Kidney epithelial cell (primary cell): Measurements from ENCODE around the gene RAD51B. TPM values are rescaled to one million over a fixed set of nuclear protein-coding genes. Genes with fewer than 3 reads are reported as not detected.

ENCODE experiments used
- DNase-seq: peaks from one replicate; pipeline ENCODE4 v3.0.0-alpha.2; 2010; ENCODE audit warnings: low read depth
- H3K27me3 ChIP-seq: 2 replicates; pipeline ENCODE4 v1.6.0; 2011; ENCODE audit warnings: low read length; ENCODE audit not compliant: control insufficient read depth, insufficient read depth
- H3K36me3 ChIP-seq: 2 replicates; pipeline ENCODE4 v1.5.1; 2011; ENCODE audit warnings: low read length; ENCODE audit not compliant: control insufficient read depth, insufficient read depth
- H3K4me3 ChIP-seq: 2 replicates; pipeline ENCODE4 v1.5.1; 2011; ENCODE audit warnings: low read depth, mild to moderate bottlenecking, control low read depth, low read length
- total RNA-seq: library from RNA; depleted of rRNA; stranded (reverse); fragments of >200 nt; gene quantifications from 2 replicates; pipeline ENCODE4 v1.2.3, GENCODE V29; 2015
- TF ChIP-seq, protein P1 (sequence below): IDR thresholded peaks from 2 replicates; pipeline ENCODE4 v1.5.1; 2011; ENCODE audit warnings: mild to moderate bottlenecking, moderate library complexity, low read length, control low read depth, inconsistent platforms; ENCODE audit not compliant: insufficient read depth, poor library complexity, severe bottlenecking

RAD51B gene
- total RNA-seq, 1 donor from 2014 or later = 9.5 TPM

DNA sequence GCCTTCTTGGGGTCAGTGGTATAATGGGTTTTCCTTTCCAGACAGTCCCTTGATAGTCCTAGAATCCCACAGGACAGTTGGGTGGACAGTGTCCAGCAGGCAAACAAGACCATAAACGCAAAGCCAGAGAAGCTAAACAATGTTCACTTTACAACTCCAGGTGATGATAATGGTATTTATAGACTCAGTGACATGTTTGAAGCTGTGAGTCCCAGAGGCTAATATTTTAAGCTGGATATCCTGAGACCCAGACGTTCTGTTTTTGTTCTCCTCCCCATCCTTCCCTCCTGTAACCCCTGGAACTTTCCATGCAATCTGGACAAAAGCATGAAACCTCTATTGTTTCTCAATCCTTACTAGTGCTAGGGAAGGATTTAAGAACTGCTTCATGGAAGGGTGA lies 852.3 kb downstream of the RAD51B start:
- H3K36me3 ChIP-seq = no peaks in the 10 kb centered on the region
- TF ChIP-seq, protein P1, sequence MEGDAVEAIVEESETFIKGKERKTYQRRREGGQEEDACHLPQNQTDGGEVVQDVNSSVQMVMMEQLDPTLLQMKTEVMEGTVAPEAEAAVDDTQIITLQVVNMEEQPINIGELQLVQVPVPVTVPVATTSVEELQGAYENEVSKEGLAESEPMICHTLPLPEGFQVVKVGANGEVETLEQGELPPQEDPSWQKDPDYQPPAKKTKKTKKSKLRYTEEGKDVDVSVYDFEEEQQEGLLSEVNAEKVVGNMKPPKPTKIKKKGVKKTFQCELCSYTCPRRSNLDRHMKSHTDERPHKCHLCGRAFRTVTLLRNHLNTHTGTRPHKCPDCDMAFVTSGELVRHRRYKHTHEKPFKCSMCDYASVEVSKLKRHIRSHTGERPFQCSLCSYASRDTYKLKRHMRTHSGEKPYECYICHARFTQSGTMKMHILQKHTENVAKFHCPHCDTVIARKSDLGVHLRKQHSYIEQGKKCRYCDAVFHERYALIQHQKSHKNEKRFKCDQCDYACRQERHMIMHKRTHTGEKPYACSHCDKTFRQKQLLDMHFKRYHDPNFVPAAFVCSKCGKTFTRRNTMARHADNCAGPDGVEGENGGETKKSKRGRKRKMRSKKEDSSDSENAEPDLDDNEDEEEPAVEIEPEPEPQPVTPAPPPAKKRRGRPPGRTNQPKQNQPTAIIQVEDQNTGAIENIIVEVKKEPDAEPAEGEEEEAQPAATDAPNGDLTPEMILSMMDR = no peak
- no peaks in the 10 kb centered on the region for H3K27me3 ChIP-seq
- DNase-seq = no peak
- H3K4me3 ChIP-seq = no peak overlapping the region

DNA sequence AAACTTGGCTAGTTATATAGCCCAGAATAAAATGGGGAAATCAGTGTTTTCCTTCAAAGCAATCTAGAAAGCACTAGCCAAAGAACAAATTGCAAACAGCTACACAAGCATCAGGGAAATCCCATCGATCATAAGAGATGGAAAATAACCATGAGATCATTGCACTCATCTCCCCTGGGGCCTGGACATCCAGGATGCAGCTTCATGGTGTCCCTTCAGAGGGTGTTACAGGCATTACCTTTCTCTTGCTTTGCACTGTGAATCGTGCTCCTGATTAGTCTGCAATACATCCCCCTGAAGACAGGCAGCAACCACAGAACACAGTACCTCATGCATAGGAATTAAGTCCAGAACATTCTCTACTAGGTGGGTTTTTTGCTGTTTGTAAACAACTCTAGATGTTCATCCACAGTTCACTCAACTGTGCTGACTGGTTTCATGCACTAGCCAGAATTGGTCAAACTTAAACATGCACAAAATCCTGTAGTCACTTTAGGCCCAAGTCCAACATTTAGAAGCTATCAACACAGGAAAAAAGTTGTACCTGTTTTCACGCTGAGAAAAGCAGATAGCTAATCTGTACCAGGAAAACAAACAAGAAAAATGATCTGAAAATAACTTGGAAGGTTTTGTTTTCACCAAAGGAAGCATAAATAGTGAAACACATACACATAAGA lies 853.2 kb downstream of the RAD51B start:
- TF ChIP-seq, protein P1 = no peak

DNA sequence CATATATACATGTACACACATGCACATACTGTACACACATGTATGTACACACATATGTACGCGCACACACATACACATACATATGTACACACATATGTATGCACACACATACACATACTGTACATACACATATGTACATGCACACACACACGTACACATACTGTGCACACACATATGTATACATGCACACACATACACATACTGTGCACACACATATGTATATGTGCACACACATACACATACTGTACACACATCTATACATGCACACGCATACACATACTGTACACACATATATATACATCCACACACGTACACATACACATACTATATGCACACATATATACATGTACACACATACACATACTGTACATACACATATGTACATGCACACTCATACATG lies 853.9 kb downstream of the RAD51B start:
- H3K36me3 ChIP-seq = no peaks in the 10 kb centered on the region
- TF ChIP-seq, protein P1 = no peak
- H3K4me3 ChIP-seq = no peak overlapping the region
- no peaks in the 10 kb centered on the region for H3K27me3 ChIP-seq
- DNase-seq = no peak

More for the DNA sequence above, 853.2 kb downstream of the RAD51B start:
- no peak for DNase-seq
- H3K36me3 ChIP-seq = no peaks in the 10 kb centered on the region
- H3K27me3 ChIP-seq = no peaks in the 10 kb centered on the region
- no peak overlapping the region for H3K4me3 ChIP-seq

DNA sequence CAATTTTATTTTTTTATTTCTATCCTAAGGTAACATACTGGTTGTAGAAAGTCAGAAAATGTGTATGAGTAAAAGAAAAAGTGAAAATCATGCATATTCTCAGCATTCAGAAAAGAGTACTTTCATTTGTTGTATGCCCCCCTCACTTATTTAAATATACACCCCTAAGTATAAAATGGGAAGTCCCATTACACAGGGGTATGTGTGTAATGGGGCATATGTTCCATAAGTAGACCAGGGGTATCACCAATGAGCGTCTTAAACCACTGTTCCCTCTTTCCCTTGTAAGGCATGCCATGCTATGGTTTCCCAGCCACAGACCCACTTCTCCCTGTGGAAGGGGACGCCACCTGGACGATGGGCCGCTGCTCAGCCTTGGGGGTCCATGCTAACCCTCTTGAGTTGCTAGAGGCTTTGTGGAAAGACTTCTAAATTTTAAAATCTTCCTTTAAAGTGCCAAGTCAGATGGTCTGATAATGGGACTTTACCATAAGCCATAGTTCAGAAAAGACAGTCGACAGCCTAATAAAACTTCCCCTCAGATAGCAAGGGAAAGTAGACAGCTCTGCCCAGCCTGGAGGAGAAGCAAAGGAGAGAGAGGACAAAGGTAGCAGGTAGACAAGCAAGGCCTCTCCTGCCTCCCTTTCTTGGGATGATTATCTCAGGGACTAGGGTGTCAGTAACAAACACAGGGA lies 855.1 kb downstream of the RAD51B start:
- no peak for DNase-seq
- no peaks in the 10 kb centered on the region for H3K36me3 ChIP-seq
- TF ChIP-seq, protein P1 = no peak

DNA sequence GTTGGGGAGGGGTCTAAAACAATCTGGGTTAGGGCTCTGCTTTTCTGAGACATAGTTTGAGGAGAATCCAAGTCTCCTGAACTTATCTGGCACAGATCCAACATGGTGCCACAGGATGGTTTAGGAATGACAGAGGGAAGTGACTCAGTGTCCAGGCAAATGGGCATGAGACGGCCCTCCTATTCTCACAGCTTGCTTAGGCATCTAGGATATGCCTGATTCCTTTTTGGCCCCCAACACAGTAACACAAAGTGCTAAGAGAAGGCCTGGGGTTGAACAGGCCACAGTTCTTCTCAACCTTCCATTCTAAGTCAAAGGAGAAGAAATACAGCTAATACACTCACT lies 855.6 kb downstream of the RAD51B start:
- TF ChIP-seq, protein P1 = no peak
- DNase-seq = no peak
- H3K4me3 ChIP-seq = no peak overlapping the region
- H3K36me3 ChIP-seq = no peaks in the 10 kb centered on the region
- H3K27me3 ChIP-seq = no peaks in the 10 kb centered on the region

More for the DNA sequence above, 855.1 kb downstream of the RAD51B start:
- H3K4me3 ChIP-seq = no peak overlapping the region
- H3K27me3 ChIP-seq = no peaks in the 10 kb centered on the region
